Stimulated activated CD4-positive, alpha-beta T cell treated with anti-CD3 and anti-CD28 coated beads, TNF-alpha, amount 100 ng/mL, for 1 hour (primary cell): ENCODE measurements around the gene KLRD1.
"Not testable (repeated sequence)": the region's sequence is repeated elsewhere in the genome, so short reads cannot be mapped to it uniquely, and the experiment has no call there.

Source experiments
- DNase-seq, 3 donors: peaks; one replicate each; pipeline ENCODE4 v3.0.0-alpha.2; 2020; ENCODE audit warnings: low read depth in 3 of 3, low spot score in 1 of 3

The KLRD1 gene, protein sequence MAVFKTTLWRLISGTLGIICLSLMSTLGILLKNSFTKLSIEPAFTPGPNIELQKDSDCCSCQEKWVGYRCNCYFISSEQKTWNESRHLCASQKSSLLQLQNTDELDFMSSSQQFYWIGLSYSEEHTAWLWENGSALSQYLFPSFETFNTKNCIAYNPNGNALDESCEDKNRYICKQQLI

GRCh38 chr12:10307630-10308029 lies at the start of gene KLRD1:
Gene KLRD1, plus strand, starts transcription at chr12:10307870. Its CDS starts 208 bp downstream, at chr12:10308078.
- no peak for DNase-seq

GRCh38 chr12:10260927-10261326 lies 46.7 kb upstream of the KLRD1 start:
- DNase-seq: no peak

DNA sequence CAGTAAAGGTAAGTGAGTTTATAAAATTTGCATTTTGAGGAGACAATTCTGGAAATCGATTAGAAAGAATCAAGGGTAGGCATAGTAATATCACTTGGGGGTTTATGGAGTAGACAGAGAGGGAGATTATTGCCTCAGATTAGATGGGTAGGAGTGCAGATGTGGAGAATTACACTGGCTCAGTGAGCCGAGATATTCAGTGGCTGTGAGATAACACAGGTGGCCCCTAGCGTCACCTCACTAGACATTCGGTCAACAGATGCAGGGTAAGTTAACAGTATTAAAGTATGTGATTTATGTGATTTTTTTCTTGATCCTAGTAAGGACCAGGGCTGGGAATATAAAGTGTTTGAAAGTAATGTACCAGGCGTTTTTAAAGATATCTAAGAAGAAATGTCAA lies 39.6 kb upstream of the KLRD1 start:
- DNase-seq: no peak

GRCh38 chr12:10272467-10272866 lies 35.2 kb upstream of the KLRD1 start:
- no peak for DNase-seq

GRCh38 chr12:10276774-10277173 lies 30.9 kb upstream of the KLRD1 start:
- DNase-seq: no peak

DNA sequence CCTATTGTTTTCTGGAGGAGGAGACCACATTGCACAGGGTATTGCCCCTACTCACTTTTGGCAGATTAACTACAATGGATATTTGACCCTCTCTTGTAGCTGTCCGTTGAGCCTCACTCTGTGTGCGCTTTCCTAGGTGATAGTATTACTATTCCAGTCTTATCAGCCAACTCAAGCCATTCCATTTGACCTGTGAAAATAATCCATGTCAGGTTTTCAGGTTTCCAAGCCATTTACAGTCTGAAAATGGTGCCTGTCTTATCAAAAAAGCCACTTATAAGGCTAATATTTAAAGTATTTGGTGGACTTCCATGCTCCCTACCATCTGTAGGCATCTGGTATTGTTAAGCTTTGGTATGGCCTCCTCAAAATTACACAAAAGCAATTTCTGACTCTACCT lies 29.6 kb upstream of the KLRD1 start:
- DNase-seq: no peak

GRCh38 chr12:10279937-10280336 lies 27.7 kb upstream of the KLRD1 start:
- no peak for DNase-seq

GRCh38 chr12:10283027-10283426 lies 24.6 kb upstream of the KLRD1 start:
- no peak for DNase-seq

DNA sequence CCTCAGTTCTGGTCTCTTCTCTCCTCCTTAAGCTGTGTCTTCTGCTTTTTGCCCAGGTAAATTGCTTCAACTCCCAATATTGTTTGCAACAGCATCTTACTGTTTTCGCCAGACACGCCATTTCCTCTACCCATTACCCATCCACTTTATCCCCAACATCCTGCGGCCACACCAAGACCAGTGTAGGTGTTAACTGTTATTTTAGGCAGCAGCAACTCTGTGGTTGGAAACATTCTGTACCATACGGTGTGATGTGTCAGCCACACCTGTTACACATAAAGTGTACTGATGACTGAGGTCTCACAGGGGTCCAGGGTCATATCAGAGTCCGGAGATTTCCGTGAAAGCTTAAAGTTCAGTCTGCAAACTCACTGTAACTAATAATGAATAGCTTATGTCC lies 21.8 kb upstream of the KLRD1 start:
- no peak for DNase-seq

GRCh38 chr12:10289005-10289754 lies 18.5 kb upstream of the KLRD1 start:
- no peak for DNase-seq

- DNase-seq: no peak
Observed at GRCh38 chr12:10291030-10291429, 16.6 kb upstream of the KLRD1 start.

GRCh38 chr12:10293151-10293550 lies 14.5 kb upstream of the KLRD1 start:
- DNase-seq: no peak

GRCh38 chr12:10293570-10294227 lies 14.0 kb upstream of the KLRD1 start:
- no peak for DNase-seq

DNA sequence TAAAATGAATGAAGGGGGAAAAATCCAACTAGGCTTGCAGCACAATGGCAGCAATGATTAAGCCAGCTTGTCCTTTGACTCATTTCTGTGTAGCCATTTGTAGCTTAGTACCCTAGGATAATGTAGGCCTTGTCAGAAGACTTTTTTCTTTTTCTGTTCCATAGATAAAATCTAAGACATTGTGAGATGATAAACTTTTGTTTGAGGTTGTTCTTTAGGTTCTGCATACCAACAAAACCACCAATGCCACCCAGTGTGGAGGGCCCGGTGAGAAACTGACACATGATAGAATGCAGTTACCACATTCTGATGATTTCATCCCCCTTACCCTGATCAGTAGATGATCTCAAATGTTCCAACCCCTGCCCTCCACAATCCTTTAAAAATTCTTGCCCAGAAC lies 6.6 kb upstream of the KLRD1 start:
- DNase-seq: no peak

- no peak for DNase-seq
Observed at GRCh38 chr12:10304161-10304574, 3.5 kb upstream of the KLRD1 start.

GRCh38 chr12:10305411-10305810 lies 2.3 kb upstream of the KLRD1 start:
- DNase-seq: no peak

- DNase-seq: no peak
Observed at GRCh38 chr12:10310926-10311720, 3.5 kb downstream of the KLRD1 start.

GRCh38 chr12:10319388-10319787 lies 11.7 kb downstream of the KLRD1 start:
- DNase-seq: no peak

DNA sequence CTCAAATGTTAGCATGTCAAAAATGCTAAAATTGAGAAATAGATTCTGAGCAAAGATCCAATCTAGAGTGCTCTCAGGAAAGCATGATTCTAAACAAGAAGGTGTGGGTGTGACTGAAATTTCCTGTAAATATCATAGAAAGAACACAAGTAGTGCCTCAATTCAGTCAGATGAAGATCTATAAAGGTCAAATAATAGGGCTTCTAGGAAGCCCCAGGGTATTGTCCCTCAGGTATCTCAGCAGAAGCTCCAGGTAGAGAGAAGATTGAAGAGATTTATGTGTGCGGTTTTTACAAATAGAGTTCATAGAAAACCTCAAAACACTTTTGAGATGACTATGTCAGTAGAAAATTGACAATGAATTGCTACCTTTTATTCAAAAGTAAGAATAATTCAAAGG lies 13.0 kb downstream of the KLRD1 start:
- DNase-seq: no peak

GRCh38 chr12:10328691-10329090 lies 21.0 kb downstream of the KLRD1 start:
- DNase-seq: not testable (repeated sequence)

- DNase-seq: no peak
Observed at GRCh38 chr12:10331642-10332239, 24.1 kb downstream of the KLRD1 start.
